ENCODE data around the gene GDI1.

The GDI1 gene

DNA sequence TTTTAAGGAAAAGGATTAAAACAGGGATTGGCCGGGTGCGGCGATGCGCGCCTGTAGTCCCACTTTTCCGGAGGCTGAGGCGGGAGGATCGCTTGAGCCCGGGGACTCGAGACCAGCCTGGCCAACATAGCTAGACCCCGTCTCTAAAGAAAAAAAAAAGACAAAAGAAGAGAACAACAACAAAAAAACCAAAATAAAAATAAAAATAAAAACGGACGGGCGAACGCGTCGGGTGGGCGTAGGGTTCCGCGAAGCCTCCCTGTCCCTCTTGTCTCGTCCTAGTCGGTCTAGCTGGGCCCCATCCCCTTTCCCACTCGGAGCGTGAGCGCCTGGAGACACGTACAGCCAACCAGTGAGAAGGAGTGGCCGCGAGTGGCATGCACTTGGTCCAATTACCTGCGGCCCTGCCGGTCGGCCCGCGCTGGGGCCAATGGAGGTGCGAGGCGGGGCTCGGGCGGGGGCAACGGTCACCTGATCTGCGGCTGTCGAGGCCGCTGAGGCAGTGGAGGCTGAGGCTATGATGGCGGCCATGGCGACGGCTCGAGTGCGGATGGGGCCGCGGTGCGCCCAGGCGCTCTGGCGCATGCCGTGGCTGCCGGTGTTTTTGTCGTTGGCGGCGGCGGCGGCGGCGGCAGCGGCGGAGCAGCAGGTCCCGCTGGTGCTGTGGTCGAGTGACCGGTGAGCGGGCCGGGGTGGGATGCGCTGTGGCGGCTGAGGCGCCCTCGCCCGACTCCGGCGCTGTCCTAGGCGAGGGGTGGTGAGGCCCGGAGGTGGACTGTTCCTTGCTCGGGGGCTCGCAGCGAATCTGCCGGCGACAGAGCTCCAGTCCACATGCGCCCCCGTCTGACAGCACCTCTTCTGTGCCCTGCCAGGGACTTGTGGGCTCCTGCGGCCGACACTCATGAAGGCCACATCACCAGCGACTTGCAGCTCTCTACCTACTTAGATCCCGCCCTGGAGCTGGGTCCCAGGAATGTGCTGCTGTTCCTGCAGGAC lies 8.5 kb upstream of the GDI1 start, which contains the start of gene ATP6AP1:
ATP6AP1 (plus strand) TSS at position 502 of the 996 bp plus-strand sequence; CDS start at position 518, 16 bp downstream.
- Histone ChIP-seq H3K4me1 (ENCODE audit: control insufficient read depth, insufficient read depth, low read length) (no peaks in the 10 kb centered on the region), H3K27ac (ENCODE audit: low read length) (no peak within 1 kb of the TSS), H3K9me3 (ENCODE audit: control insufficient read depth, insufficient read depth, low read length) (no peaks in the 10 kb centered on the region), H3K27me3 (ENCODE audit: control insufficient read depth, insufficient read depth, low read length) (no peaks in the 10 kb centered on the region), H3K4me3 (ENCODE audit: low read length) (peak within 1 kb of the TSS; percentile 85), H3K36me3 (ENCODE audit: control insufficient read depth, insufficient read depth, low read length) (peaks cover 4% of the 10 kb centered on the region)
- no peak for DNase-seq (ENCODE audit: low read depth, low spot score)
- WGBS (ENCODE audit: insufficient coverage, insufficient read length) = no CpG with 5 or more reads among the region's 87 CpGs

DNA sequence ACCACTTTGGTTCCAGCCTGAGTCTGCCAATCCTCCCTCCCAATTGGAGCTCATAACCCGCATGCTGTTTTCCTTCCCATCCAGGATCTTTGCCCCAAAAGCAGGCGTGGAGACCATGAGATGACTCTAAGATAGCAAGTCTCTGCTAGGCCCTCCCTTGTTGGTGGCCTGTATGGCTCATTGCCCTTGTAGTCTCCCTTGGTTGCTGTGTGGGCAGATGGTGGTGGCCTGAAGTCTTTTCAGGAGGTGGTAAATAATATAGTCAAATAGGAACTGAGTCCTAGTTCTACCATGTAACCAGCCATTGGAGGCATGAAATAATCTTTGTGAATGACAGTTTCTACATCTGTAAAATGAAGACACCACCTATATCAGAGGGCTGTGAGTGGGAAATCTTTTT lies 7.2 kb upstream of the GDI1 start:
- H3K27me3 ChIP-seq (ENCODE audit: control insufficient read depth, insufficient read depth, low read length) = no peaks in the 10 kb centered on the region
- WGBS (ENCODE audit: insufficient coverage, insufficient read length) = no CpG with 5 or more reads among the region's 2 CpGs
- no peak for DNase-seq (ENCODE audit: low read depth, low spot score)
- no peaks in the 10 kb centered on the region for H3K4me1 ChIP-seq (ENCODE audit: control insufficient read depth, insufficient read depth, low read length)
- H3K36me3 ChIP-seq (ENCODE audit: control insufficient read depth, insufficient read depth, low read length) = peaks cover 9% of the 10 kb centered on the region
- H3K4me3 ChIP-seq (ENCODE audit: low read length) = no peak overlapping the region
- H3K9me3 ChIP-seq (ENCODE audit: control insufficient read depth, insufficient read depth, low read length) = no peaks in the 10 kb centered on the region
- H3K27ac ChIP-seq (ENCODE audit: low read length) = no peak overlapping the region

DNA sequence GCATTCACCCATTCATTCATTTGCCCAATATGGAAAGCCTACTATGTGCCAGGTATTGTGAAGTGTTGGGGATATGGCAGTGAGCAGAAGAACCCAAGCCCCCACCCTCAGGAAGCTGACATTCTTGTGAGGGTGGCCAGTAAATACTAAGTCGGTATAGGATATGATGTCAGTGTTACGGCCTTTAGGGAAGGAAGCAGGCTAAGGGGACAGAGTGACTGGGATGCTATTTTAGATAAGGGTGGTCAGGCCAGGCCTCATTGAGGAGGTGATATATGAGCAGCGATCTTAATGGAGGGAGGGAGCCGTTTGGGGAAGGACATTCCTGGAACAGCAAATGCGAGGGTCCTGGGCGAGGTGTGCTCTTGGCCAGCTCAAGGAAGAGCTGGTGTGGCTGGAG lies 6.5 kb upstream of the GDI1 start:
- Histone ChIP-seq H3K4me3 (ENCODE audit: low read length) (no peak overlapping the region), H3K27me3 (ENCODE audit: control insufficient read depth, insufficient read depth, low read length) (no peaks in the 10 kb centered on the region), H3K9me3 (ENCODE audit: control insufficient read depth, insufficient read depth, low read length) (no peaks in the 10 kb centered on the region), H3K4me1 (ENCODE audit: control insufficient read depth, insufficient read depth, low read length) (no peaks in the 10 kb centered on the region), H3K27ac (ENCODE audit: low read length) (no peak overlapping the region), H3K36me3 (ENCODE audit: control insufficient read depth, insufficient read depth, low read length) (peaks cover 12% of the 10 kb centered on the region)
- no peak for DNase-seq (ENCODE audit: low read depth, low spot score)
- WGBS (ENCODE audit: insufficient coverage, insufficient read length) = no CpG with 5 or more reads among the region's 6 CpGs

DNA sequence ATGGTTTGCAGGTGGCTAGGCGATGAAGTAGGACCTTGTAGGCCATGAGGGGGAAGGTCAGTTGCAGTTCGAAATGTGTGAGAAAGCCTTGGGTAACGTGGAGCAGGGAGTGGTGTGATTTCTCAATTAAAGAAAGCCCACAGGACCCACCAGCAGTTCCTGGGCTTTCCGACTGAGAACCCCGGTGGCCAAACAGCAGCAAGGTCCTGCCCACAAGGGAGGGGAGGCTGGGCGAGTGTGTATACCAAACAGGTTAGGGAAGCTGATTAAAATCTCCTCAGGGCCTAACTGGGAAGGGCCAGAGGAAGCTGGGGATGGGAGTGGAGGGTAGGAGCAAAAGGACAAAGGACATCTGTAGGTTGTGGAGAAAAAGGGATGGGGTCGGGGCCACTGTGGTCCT lies 6.0 kb upstream of the GDI1 start:
- no peak for DNase-seq (ENCODE audit: low read depth, low spot score)
- no CpG with 5 or more reads among the region's 7 CpGs for WGBS (ENCODE audit: insufficient coverage, insufficient read length)
- Histone ChIP-seq H3K27me3 (ENCODE audit: control insufficient read depth, insufficient read depth, low read length) (no peaks in the 10 kb centered on the region), H3K4me3 (ENCODE audit: low read length) (no peak overlapping the region), H3K9me3 (ENCODE audit: control insufficient read depth, insufficient read depth, low read length) (no peaks in the 10 kb centered on the region), H3K36me3 (ENCODE audit: control insufficient read depth, insufficient read depth, low read length) (peaks cover 12% of the 10 kb centered on the region), H3K4me1 (ENCODE audit: control insufficient read depth, insufficient read depth, low read length) (no peaks in the 10 kb centered on the region), H3K27ac (ENCODE audit: low read length) (no peak overlapping the region)

DNA sequence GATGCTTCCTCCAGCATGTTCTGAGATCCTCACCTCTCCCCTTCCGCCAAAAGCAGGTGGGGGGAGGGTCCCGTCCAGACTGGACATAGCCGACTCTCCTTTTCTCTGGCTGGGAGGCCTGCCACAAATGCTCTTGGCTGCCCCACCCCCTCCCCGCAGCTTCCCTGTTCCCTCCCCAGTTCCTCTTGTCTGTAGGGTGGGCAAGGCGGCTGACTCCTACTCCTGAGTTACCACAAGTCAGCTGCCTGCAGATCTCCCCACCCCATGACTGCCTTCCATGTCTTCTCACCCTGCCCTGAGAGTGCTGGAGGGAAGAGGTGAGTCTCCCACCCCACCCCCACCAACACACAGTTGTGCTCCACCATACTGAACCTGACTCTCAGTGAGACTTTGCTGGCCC lies 5.6 kb upstream of the GDI1 start:
- H3K4me1 ChIP-seq (ENCODE audit: control insufficient read depth, insufficient read depth, low read length) = no peaks in the 10 kb centered on the region
- DNase-seq (ENCODE audit: low read depth, low spot score) = no peak
- no peak overlapping the region for H3K27ac ChIP-seq (ENCODE audit: low read length)
- no CpG with 5 or more reads among the region's 5 CpGs for WGBS (ENCODE audit: insufficient coverage, insufficient read length)
- no peak overlapping the region for H3K4me3 ChIP-seq (ENCODE audit: low read length)
- peaks cover 12% of the 10 kb centered on the region for H3K36me3 ChIP-seq (ENCODE audit: control insufficient read depth, insufficient read depth, low read length)
- no peaks in the 10 kb centered on the region for H3K9me3 ChIP-seq (ENCODE audit: control insufficient read depth, insufficient read depth, low read length)
- no peaks in the 10 kb centered on the region for H3K27me3 ChIP-seq (ENCODE audit: control insufficient read depth, insufficient read depth, low read length)

DNA sequence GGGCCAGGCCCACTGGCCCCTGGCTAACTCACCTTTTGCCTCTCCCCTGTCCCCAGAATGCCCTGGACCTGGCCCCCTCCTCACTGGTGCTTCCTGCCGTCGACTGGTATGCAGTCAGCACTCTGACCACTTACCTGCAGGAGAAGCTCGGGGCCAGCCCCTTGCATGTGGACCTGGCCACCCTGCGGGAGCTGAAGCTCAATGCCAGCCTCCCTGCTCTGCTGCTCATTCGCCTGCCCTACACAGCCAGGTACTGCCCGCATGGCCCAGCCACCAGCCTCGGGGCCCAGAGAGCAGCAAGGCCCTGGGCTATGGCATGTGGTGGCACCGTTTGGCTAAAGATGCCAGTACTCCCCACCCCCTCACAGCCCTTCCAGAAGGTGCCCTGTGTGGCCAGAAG lies 4.7 kb upstream of the GDI1 start:
- no peak for DNase-seq (ENCODE audit: low read depth, low spot score)
- H3K36me3 ChIP-seq (ENCODE audit: control insufficient read depth, insufficient read depth, low read length) = peaks cover 12% of the 10 kb centered on the region
- no peaks in the 10 kb centered on the region for H3K4me1 ChIP-seq (ENCODE audit: control insufficient read depth, insufficient read depth, low read length)
- H3K27me3 ChIP-seq (ENCODE audit: control insufficient read depth, insufficient read depth, low read length) = no peaks in the 10 kb centered on the region
- no peaks in the 10 kb centered on the region for H3K9me3 ChIP-seq (ENCODE audit: control insufficient read depth, insufficient read depth, low read length)
- no peak overlapping the region for H3K27ac ChIP-seq (ENCODE audit: low read length)
- WGBS (ENCODE audit: insufficient coverage, insufficient read length) = no CpG with 5 or more reads among the region's 8 CpGs
- H3K4me3 ChIP-seq (ENCODE audit: low read length) = no peak overlapping the region

DNA sequence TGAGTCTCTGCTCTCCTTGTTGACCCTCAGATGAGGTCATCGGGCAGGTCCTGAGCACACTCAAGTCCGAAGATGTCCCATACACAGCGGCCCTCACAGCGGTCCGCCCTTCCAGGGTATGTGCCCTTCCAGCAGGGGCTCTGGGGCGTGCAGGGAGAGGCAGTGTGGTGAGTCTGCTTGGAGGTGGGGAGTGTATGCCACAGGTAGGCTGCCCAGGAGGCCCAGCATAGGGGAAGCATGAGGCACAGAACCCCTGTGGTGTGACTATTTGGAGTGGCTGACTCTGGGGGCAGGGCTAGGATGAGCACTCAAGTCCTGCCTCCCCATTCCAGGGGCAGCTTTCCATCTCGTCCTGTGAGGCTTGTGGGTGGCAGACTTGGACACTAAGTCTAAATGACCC lies 3.3 kb upstream of the GDI1 start:
- H3K27ac ChIP-seq (ENCODE audit: low read length) = no peak overlapping the region
- no CpG with 5 or more reads among the region's 7 CpGs for WGBS (ENCODE audit: insufficient coverage, insufficient read length)
- peaks cover 12% of the 10 kb centered on the region for H3K36me3 ChIP-seq (ENCODE audit: control insufficient read depth, insufficient read depth, low read length)
- DNase-seq (ENCODE audit: low read depth, low spot score) = no peak
- no peak overlapping the region for H3K4me3 ChIP-seq (ENCODE audit: low read length)
- no peaks in the 10 kb centered on the region for H3K4me1 ChIP-seq (ENCODE audit: control insufficient read depth, insufficient read depth, low read length)
- H3K27me3 ChIP-seq (ENCODE audit: control insufficient read depth, insufficient read depth, low read length) = no peaks in the 10 kb centered on the region
- H3K9me3 ChIP-seq (ENCODE audit: control insufficient read depth, insufficient read depth, low read length) = no peaks in the 10 kb centered on the region

DNA sequence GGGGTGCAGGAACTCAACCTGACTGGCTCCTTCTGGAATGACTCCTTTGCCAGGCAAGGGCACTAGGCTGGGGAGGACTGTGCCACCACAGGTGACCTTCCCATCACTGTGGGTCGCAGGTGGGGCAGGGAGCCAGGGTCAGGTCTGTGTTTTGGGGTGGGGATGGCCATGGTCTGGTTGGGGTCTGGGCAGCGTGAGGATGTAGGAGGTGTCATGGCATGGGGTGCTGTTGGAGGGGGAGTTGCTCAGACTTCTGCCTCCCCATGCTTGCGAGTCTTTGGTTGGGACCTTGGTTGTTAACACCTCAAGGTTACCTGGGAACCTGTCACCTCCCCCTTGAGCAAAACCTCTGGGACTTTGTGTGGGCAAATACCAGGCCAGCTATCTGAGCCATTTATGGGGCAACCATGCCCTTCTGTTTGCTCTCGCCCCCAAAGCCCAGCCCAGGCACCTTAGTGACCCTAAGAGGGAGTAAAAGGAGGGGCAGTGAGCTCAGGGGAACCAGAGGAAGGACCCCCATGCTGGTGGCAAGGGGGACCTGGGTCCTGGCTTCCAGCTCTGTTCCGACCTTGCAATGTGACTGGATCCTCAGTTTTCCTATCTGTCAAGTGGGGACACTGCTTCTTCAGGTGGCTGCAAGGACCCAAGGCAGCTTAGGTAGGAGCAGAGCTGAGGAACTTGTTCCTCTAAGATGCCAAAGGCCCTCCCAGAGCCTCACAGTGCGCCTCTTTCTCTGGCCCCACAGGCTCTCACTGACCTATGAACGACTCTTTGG lies 2.4 kb upstream of the GDI1 start:
- Histone ChIP-seq H3K9me3 (ENCODE audit: control insufficient read depth, insufficient read depth, low read length) (no peaks in the 10 kb centered on the region), H3K27me3 (ENCODE audit: control insufficient read depth, insufficient read depth, low read length) (no peaks in the 10 kb centered on the region), H3K27ac (ENCODE audit: low read length) (no peak overlapping the region), H3K4me3 (ENCODE audit: low read length) (no peak overlapping the region), H3K36me3 (ENCODE audit: control insufficient read depth, insufficient read depth, low read length) (peaks cover 13% of the 10 kb centered on the region), H3K4me1 (ENCODE audit: control insufficient read depth, insufficient read depth, low read length) (no peaks in the 10 kb centered on the region)
- DNase-seq (ENCODE audit: low read depth, low spot score) = no peak
- WGBS (ENCODE audit: insufficient coverage, insufficient read length) = no CpG with 5 or more reads among the region's 7 CpGs

DNA sequence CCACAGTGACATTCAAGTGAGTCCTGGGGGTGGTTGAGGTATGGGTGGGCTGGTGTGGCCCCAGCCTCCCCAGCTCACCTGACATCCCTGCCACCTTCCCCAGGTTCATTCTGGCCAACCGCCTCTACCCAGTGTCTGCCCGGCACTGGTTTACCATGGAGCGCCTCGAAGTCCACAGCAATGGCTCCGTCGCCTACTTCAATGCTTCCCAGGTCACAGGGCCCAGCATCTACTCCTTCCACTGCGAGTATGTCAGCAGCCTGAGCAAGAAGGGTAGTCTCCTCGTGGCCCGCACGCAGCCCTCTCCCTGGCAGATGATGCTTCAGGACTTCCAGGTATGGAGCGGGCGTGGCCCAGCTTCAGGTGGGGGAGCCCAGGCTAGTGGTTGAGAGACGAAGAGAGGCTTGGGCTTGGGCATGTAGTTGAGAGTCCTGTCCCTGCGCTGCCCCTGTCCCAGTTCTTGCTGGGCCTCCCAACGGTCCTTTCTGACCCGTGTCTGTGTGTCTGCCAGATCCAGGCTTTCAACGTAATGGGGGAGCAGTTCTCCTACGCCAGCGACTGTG lies 1.7 kb upstream of the GDI1 start:
- no CpG with 5 or more reads among the region's 19 CpGs for WGBS (ENCODE audit: insufficient coverage, insufficient read length)
- Histone ChIP-seq H3K9me3 (ENCODE audit: control insufficient read depth, insufficient read depth, low read length) (no peaks in the 10 kb centered on the region), H3K27me3 (ENCODE audit: control insufficient read depth, insufficient read depth, low read length) (no peaks in the 10 kb centered on the region), H3K36me3 (ENCODE audit: control insufficient read depth, insufficient read depth, low read length) (peaks cover 15% of the 10 kb centered on the region), H3K4me1 (ENCODE audit: control insufficient read depth, insufficient read depth, low read length) (no peaks in the 10 kb centered on the region), H3K4me3 (ENCODE audit: low read length) (no peak overlapping the region), H3K27ac (ENCODE audit: low read length) (no peak overlapping the region)
- DNase-seq (ENCODE audit: low read depth, low spot score) = no peak

DNA sequence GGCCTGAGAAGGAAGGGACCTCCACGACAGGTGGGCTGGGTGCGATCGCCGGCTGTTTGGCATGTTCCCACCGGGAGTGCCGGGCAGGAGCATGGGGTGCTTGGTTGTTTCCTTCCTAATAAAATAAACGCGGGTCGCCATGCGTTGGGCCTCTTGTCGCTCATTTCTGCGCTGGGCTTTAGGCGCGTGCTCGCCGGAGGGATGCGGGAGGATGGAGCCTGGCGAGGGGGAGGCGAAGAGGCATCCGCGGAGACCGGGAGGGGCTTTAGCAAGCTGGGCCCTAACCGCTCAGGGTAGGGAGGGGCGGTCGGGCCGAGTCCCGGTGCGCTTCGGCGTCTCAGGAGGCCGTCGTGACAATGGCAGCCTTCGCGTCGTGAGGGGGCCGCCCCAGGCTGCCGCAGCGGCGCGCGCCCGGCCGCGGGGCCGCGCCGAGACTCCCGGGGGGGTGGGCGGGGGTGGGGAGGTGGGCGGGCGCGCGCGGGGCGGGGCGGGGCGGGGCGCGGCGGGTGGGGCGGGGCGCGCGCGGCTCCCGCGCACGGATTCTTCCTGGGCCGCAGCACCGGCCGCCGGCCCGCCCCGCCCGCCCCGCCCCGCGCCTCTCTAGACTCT lies 476 bp upstream of the GDI1 start:
- Histone ChIP-seq H3K4me3 (ENCODE audit: low read length) (peak overlapping the region; percentile 97; the same call in 1 of the 2 replicates), H3K4me1 (ENCODE audit: control insufficient read depth, insufficient read depth, low read length) (no peaks in the 10 kb centered on the region), H3K27me3 (ENCODE audit: control insufficient read depth, insufficient read depth, low read length) (no peaks in the 10 kb centered on the region), H3K36me3 (ENCODE audit: control insufficient read depth, insufficient read depth, low read length) (peaks cover 20% of the 10 kb centered on the region), H3K27ac (ENCODE audit: low read length) (no peak overlapping the region), H3K9me3 (ENCODE audit: control insufficient read depth, insufficient read depth, low read length) (no peaks in the 10 kb centered on the region)
- DNase-seq (ENCODE audit: low read depth, low spot score) = no peak
- WGBS (ENCODE audit: insufficient coverage, insufficient read length) = no CpG with 5 or more reads among the region's 78 CpGs

Measured in iPS DF 6.9 (cell line).